Activated naive CD8-positive, alpha-beta T cell treated with anti-CD3 and anti-CD28 coated beads for 36 hours (primary cell): ENCODE data around the gene ATXN1L. TPM values are rescaled to one million over a fixed set of nuclear protein-coding genes. Genes with fewer than 3 reads are reported as not detected.

ENCODE experiments used
- DNase-seq: peaks from one replicate; pipeline ENCODE4 v3.0.0; 2021
- H3K27ac Mint-ChIP-seq: one replicate; pipeline ENCODE4 v1.8.0; 2022; ENCODE audit warnings: mild to moderate bottlenecking, moderate library complexity, mixed read lengths
- H3K27me3 Mint-ChIP-seq: one replicate; pipeline ENCODE4 v1.8.0; 2022; ENCODE audit warnings: mild to moderate bottlenecking, mixed read lengths
- H3K36me3 Mint-ChIP-seq: one replicate; pipeline ENCODE4 v1.8.0; 2021; ENCODE audit warnings: mild to moderate bottlenecking, mixed read lengths
- H3K4me1 Mint-ChIP-seq: one replicate; pipeline ENCODE4 v1.8.0; 2021; ENCODE audit warnings: mixed read lengths
- H3K4me3 Mint-ChIP-seq: one replicate; pipeline ENCODE4 v1.8.0; 2022; ENCODE audit warnings: mild to moderate bottlenecking, moderate library complexity, mixed read lengths
- H3K9me3 Mint-ChIP-seq: one replicate; pipeline ENCODE4 v1.8.0; 2022; ENCODE audit warnings: mixed read lengths
- total RNA-seq, 2 experiments: library from RNA; stranded (reverse); gene quantifications; one replicate each; pipeline ENCODE4 v1.2.3, GENCODE V29; 2021

The ATXN1L gene
- total RNA-seq, 2 experiments from 2014 or later = 13.4 to 15.3 TPM

DNA sequence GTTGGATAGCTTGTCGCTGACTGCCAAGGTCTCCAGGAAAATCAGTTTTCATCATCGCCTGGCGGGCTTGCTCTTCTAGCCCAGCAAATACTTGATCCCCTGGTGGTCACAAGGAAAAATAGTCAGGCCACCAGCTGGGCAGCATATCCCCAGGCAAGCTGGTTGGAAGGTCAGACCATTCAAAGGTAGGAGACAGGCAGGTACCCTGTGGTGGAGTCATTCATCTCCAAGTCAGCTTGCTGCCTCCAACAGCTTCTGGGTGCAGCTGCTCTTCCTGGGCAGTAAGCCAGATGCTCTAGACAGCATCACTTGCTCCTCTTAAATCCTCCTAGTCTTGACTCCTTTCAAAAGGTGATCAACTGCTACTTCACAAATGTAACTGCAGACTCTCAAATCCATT is 22.2 kb downstream of the ATXN1L start:
- Mint-ChIP-seq H3K27me3 (no peaks in the 10 kb centered on the region), H3K4me3 (no peak overlapping the region), H3K9me3 (no peaks in the 10 kb centered on the region), H3K36me3 (peaks cover 6% of the 10 kb centered on the region), H3K27ac (no peak overlapping the region), H3K4me1 (peaks cover 27% of the 10 kb centered on the region)
- no peak for DNase-seq

- Mint-ChIP-seq H3K27ac (no peak overlapping the region), H3K9me3 (no peaks in the 10 kb centered on the region), H3K4me3 (no peak overlapping the region), H3K27me3 (no peaks in the 10 kb centered on the region), H3K4me1 (peaks cover 31% of the 10 kb centered on the region), H3K36me3 (peaks cover 6% of the 10 kb centered on the region)
- DNase-seq = no peak
These were observed 23.3 kb downstream of the ATXN1L start for GRCh38 chr16:71869089-71869488.

- Mint-ChIP-seq H3K36me3 (peaks cover 4% of the 10 kb centered on the region), H3K27me3 (no peaks in the 10 kb centered on the region), H3K9me3 (no peaks in the 10 kb centered on the region), H3K4me1 (peaks cover 25% of the 10 kb centered on the region), H3K4me3 (no peak overlapping the region), H3K27ac (no peak overlapping the region)
- no peak for DNase-seq
These were observed 25.0 kb downstream of the ATXN1L start for GRCh38 chr16:71870818-71871217.

- Mint-ChIP-seq H3K4me1 (peaks cover 25% of the 10 kb centered on the region), H3K36me3 (peaks cover 4% of the 10 kb centered on the region), H3K4me3 (peak overlapping the region; percentile 22), H3K27ac (peak overlapping the region; percentile 58), H3K27me3 (no peaks in the 10 kb centered on the region), H3K9me3 (no peaks in the 10 kb centered on the region)
- DNase-seq = no peak
These were observed 27.4 kb downstream of the ATXN1L start for GRCh38 chr16:71873199-71873598.

DNA sequence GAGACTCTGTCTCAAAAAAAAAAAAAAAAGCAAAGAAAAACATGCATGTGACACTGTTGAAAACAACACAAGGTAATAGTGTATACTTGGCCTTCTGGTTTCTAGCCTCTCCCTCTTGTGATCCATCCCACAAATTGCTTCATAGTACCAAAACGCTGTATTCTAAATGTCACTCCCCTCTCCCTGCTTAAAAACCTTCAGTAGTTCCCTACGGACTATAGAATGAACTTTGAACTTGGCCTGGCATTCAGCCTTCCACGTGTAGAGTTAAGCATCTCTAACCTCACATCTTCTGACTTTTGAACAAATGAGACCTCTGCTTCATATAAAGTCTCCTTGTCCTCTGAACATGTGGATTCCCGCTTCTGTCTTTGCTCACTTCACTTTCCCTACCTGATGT is 33.1 kb downstream of the ATXN1L start:
- no peak overlapping the region for H3K27ac Mint-ChIP-seq
- H3K4me3 Mint-ChIP-seq = no peak overlapping the region
- H3K4me1 Mint-ChIP-seq = peaks cover 34% of the 10 kb centered on the region
- no peak for DNase-seq
- no peaks in the 10 kb centered on the region for H3K9me3 Mint-ChIP-seq
- H3K27me3 Mint-ChIP-seq = no peaks in the 10 kb centered on the region
- H3K36me3 Mint-ChIP-seq = peaks cover 4% of the 10 kb centered on the region

DNA sequence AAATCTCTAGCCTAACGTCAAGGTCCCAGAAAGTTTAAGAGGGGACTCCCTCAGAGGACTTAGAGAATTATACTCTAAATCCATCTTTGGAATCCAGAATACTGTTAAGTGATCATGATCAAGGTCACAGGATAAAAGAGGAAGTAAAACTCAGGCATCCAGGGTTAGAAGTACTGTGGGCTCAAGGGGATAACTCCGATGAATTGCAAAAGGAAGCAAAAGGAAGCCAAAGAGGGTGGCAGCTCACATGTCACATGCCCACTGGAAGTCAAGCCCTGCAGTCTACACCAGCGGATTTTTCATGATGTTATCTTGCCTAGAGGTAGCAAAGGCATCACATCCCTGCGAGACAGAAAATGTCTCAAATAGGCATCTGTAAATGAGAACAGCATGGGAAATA is 34.4 kb downstream of the ATXN1L start:
- Mint-ChIP-seq H3K36me3 (peaks cover 4% of the 10 kb centered on the region), H3K27ac (no peak overlapping the region), H3K4me3 (no peak overlapping the region), H3K9me3 (no peaks in the 10 kb centered on the region), H3K4me1 (peaks cover 40% of the 10 kb centered on the region), H3K27me3 (peaks cover 6% of the 10 kb centered on the region)
- no peak for DNase-seq

GRCh38 chr16:71882505-71883167 is 36.9 kb downstream of the ATXN1L start:
- H3K36me3 Mint-ChIP-seq = peaks cover 4% of the 10 kb centered on the region
- H3K4me1 Mint-ChIP-seq = peaks cover 44% of the 10 kb centered on the region
- H3K27ac Mint-ChIP-seq = peak overlapping the region; percentile 44
- H3K27me3 Mint-ChIP-seq = peaks cover 11% of the 10 kb centered on the region
- H3K4me3 Mint-ChIP-seq = peak overlapping the region; percentile 79
- H3K9me3 Mint-ChIP-seq = no peaks in the 10 kb centered on the region
- DNase-seq = peak; percentile 70

DNA sequence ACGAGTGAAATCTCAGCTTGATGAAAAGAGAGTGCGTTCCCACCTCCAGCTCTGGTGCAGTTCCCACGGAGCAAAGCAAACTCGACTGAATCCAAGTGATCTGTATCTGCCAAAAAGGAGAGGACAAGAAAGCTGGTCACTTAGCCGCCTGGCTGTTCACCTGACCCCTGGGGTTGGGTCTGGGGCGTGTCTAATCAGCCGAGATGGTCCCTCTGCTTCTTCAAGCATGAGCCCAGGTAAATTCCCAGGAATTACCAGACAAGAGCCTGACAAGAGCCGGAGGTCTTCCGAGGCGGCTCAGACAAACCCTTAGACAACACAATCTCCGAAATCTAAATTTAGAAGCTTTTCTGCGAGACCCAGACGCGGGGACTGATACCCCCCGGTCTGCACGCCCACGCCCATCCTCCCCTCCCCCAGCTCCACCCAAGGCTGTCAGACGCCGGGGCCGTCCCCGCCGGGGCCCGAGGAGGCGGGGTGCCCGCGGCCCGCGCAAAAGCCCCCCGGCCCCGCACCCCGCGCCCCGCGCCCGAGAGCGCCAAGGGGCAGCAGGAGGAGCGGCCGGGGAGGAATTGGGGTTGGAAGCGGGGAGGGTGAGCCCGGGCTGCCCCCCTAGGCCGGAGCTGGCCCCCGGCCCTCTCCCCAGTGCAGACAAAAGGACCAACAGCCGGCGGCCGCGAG is 37.5 kb downstream of the ATXN1L start:
- Mint-ChIP-seq H3K27ac (peak overlapping the region; percentile 42), H3K27me3 (peaks cover 11% of the 10 kb centered on the region), H3K36me3 (peaks cover 4% of the 10 kb centered on the region), H3K9me3 (no peaks in the 10 kb centered on the region), H3K4me1 (peaks cover 44% of the 10 kb centered on the region), H3K4me3 (peak overlapping the region; percentile 79)
- DNase-seq = peak; percentile 60

DNA sequence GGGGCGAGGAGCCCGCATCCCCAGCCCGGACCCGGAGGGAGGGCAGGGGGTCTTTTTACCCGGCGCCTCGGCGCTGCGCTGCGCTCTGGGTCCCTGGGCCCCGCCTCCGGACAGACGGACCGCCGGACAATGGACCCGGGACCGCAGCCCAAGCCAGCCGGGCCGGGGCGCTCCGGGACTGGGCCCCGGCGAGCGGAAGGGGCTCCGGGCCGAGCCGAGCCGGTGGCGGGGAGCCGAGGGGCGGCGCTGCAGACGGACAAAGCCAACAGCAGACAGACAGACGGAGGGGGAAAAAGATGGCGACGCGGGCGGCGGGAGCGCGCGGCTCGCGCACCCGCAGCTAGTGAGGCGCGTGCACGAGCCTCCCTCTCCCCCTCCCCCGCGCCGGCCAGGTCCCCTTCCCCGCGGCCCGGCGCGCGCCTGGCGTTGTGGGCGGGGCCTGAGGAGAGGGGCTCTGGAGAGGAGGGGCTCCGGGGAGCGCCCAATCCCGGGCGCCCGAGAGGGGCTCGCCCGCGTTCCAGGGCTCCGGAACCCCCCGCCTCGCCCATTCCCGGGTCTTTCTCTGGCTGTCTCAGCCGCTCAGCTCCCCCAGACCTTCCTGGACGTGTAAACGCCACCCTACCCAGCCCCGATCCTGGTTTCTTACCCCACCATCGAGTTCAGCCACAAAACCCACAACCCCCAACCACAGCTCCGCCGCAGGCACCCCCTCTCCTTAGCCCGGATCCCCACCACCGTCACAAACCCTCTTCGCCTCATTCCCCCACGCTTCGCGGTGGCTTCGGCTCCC is 38.3 kb downstream of the ATXN1L start, which contains the start of gene ZNF821:
TSS of gene ZNF821 (minus strand) at position 334 of the 790 bp plus-strand sequence. CDS start 4,236 bp downstream, outside the sequence.
- DNase-seq = peak; percentile 80
- peaks cover 4% of the 10 kb centered on the region for H3K36me3 Mint-ChIP-seq
- peaks cover 44% of the 10 kb centered on the region for H3K4me1 Mint-ChIP-seq
- H3K9me3 Mint-ChIP-seq = no peaks in the 10 kb centered on the region
- peaks cover 11% of the 10 kb centered on the region for H3K27me3 Mint-ChIP-seq
- H3K4me3 Mint-ChIP-seq = peak within 1 kb of the TSS; percentile 95
- H3K27ac Mint-ChIP-seq = peak within 1 kb of the TSS; percentile 89

GRCh38 chr16:71885261-71885650 is 39.5 kb downstream of the ATXN1L start:
- no peak overlapping the region for H3K27ac Mint-ChIP-seq
- peak overlapping the region; percentile 95 for H3K4me3 Mint-ChIP-seq
- peaks cover 11% of the 10 kb centered on the region for H3K27me3 Mint-ChIP-seq
- H3K4me1 Mint-ChIP-seq = peaks cover 39% of the 10 kb centered on the region
- no peaks in the 10 kb centered on the region for H3K9me3 Mint-ChIP-seq
- DNase-seq = no peak
- no peaks in the 10 kb centered on the region for H3K36me3 Mint-ChIP-seq

DNA sequence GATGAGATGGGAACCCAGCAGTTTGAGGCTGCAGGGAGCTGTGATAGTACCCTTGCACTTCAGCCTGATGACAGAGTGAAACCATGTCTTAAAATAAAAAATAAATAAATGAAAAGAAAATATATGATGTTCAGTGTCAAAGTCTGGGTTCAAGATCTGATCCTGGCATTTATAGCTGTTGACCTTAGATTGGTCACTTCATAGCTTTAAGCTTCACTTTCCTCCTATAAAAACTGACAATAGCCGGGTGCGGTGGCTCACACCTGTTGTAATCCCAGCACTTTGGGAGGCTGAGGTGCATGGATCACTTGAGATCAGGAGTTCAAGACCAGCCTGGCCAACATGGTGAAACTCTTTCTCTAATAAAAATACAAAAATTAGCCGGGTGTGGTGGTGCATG is 43.4 kb downstream of the ATXN1L start:
- no peaks in the 10 kb centered on the region for H3K36me3 Mint-ChIP-seq

GRCh38 chr16:71893888-71894228 is 48.1 kb downstream of the ATXN1L start:
- DNase-seq = no peak
- peak overlapping the region; percentile 96 for H3K27ac Mint-ChIP-seq
- H3K9me3 Mint-ChIP-seq = no peaks in the 10 kb centered on the region
- H3K27me3 Mint-ChIP-seq = no peaks in the 10 kb centered on the region
- peak overlapping the region; percentile 98 for H3K4me3 Mint-ChIP-seq
- peaks cover 14% of the 10 kb centered on the region for H3K4me1 Mint-ChIP-seq
- peaks cover 9% of the 10 kb centered on the region for H3K36me3 Mint-ChIP-seq

More for the DNA sequence above, 43.4 kb downstream of the ATXN1L start:
- Mint-ChIP-seq H3K9me3 (no peaks in the 10 kb centered on the region), H3K27me3 (peaks cover 11% of the 10 kb centered on the region), H3K4me3 (no peak overlapping the region), H3K27ac (no peak overlapping the region), H3K4me1 (peaks cover 13% of the 10 kb centered on the region)
- no peak for DNase-seq

DNA sequence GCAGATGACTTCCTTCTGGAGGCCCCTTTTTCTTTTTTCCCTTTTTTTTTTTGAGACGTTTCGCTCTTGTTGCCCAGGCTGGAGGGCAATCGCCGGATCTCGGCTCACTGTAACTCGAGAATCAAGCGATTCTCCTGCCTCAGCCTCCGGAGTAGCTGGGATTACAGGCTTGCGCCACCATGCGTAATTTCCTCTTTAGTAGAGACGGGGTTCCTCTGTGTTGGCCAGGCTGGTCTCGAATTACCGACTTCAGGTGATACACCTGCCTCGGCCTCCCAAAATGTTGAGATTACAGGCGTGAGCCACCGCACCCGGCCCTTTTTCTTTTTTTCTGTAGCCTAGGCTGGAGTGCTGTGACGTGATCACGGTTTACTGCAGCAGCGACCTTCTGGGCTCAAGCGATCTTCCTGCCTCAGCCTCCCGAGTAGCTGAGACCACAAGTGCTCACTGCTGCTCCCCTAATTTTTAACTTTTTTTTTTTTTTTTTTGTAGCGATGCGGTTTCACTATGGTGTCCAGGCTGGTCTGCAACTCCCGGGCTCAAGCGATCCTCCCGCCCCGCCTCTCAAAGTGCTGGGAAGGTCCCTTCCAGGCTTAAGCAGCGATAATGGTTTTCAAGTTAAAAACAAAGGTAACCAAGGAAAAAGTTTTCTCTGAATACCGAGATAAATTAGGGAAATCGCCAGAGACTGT is 48.6 kb downstream of the ATXN1L start:
- peak; percentile 32 for DNase-seq
- Mint-ChIP-seq H3K27me3 (no peaks in the 10 kb centered on the region), H3K4me1 (peaks cover 15% of the 10 kb centered on the region), H3K4me3 (peak overlapping the region; percentile 98), H3K36me3 (peaks cover 10% of the 10 kb centered on the region), H3K27ac (peak overlapping the region; percentile 96), H3K9me3 (no peaks in the 10 kb centered on the region)

- no peaks in the 10 kb centered on the region for H3K9me3 Mint-ChIP-seq
- H3K27me3 Mint-ChIP-seq = no peaks in the 10 kb centered on the region
- peaks cover 19% of the 10 kb centered on the region for H3K4me1 Mint-ChIP-seq
- peak within 1 kb of the TSS; percentile 98 for H3K4me3 Mint-ChIP-seq
- peaks cover 11% of the 10 kb centered on the region for H3K36me3 Mint-ChIP-seq
- H3K27ac Mint-ChIP-seq = peak within 1 kb of the TSS; percentile 96
- peak; percentile 99 for DNase-seq
These were observed 49.3 kb downstream of the ATXN1L start, which contains the start of gene IST1 for GRCh38 chr16:71894921-71895678. Gene IST1 (plus strand): TSS chr16:71895531. CDS start chr16:71915641, 20,110 bp downstream.
